Heart left ventricle (tissue), 16 donors: ENCODE data around the gene MAST3. TPM values are rescaled to one million over a fixed set of nuclear protein-coding genes. Genes with fewer than 3 reads are reported as not detected.

Source experiments
- ATAC-seq, 4 donors: fragments of 200-7000 bp; cut with Tn5 transposase; one replicate each; pipeline ENCODE4 v1.9.1; 2020 to 2022; ENCODE audit warnings: moderate library complexity in 4 of 4, mild to moderate bottlenecking in 3 of 4, moderate number of reproducible peaks in 1 of 4
- DNase-seq, 5 donors: peaks; one replicate each; pipeline ENCODE4 v3.0.0-alpha.2; 2020
- H3K27ac ChIP-seq, 12 donors: fragments of 200-600 bp; sonication (generic) in 4 of 12; one replicate each; pipeline versions ENCODE4 v1.5.0 to v1.8.0; 2016 to 2022; ENCODE audit warnings: mild to moderate bottlenecking in 2 of 12
- H3K27me3 ChIP-seq, 9 donors: fragments of 200-600 bp; sonication (generic) in 2 of 9; one replicate each; pipeline versions ENCODE4 v1.5.1 to v1.8.0; 2016 to 2022; ENCODE audit warnings: mild to moderate bottlenecking in 3 of 9
- H3K36me3 ChIP-seq, 9 donors: fragments of 200-600 bp; sonication (generic) in 2 of 9; one replicate each; pipeline versions ENCODE4 v1.5.0 to v1.8.0; 2018 to 2022; ENCODE audit warnings: mild to moderate bottlenecking in 2 of 9
- H3K4me1 ChIP-seq, 12 donors: fragments of 200-600 bp; sonication (generic) in 4 of 12; one replicate each; pipeline versions ENCODE4 v1.5.0 to v1.8.0; 2016 to 2022; ENCODE audit warnings: mild to moderate bottlenecking in 3 of 12
- H3K4me3 ChIP-seq, 12 donors: fragments of 200-600 bp; sonication (generic) in 4 of 12; one replicate each; pipeline versions ENCODE4 v1.5.0 to v1.8.0; 2017 to 2022; ENCODE audit warnings: mild to moderate bottlenecking in 9 of 12, moderate library complexity in 4 of 12
- H3K9me3 ChIP-seq, 12 donors: fragments of 200-600 bp; sonication (generic) in 4 of 12; one replicate each; pipeline versions ENCODE4 v1.5.0 to v1.8.0; 2016 to 2022; ENCODE audit warnings: mild to moderate bottlenecking in 1 of 12
- CTCF ChIP-seq, 12 donors: fragments of 200-600 bp; sonication (generic) in 4 of 12; IDR thresholded peaks; one replicate each; pipeline versions ENCODE4 v1.5.0 to v1.8.0; 2018 to 2022; ENCODE audit warnings: antibody characterized with exemption in 12 of 12, mild to moderate bottlenecking in 5 of 12
- POLR2A ChIP-seq, 2 donors: fragments of 450-650 bp; IDR thresholded peaks; one replicate each; pipeline ENCODE4 v1.6.1; 2017; ENCODE audit warnings: antibody characterized with exemption in 2 of 2, mild to moderate bottlenecking in 2 of 2, moderate library complexity in 2 of 2
- WGBS, 4 donors: extraction: QIAGEN DNeasy Blood & Tissue Kit in 2 of 4; methylation state at CpG; one replicate each; pipeline versions ENCODE4 v1.1.5 to v1.1.7; 2013 to 2018; 5-methylcytosine and 5-hydroxymethylcytosine counted together
- intact Hi-C, 10 donors: fragments of 100-400 bp; cut with DNase I; formaldehyde crosslinking; loops; one replicate each; pipeline versions ENCODE4 v1.11.1 to v1.14.2; 2022
- polyA plus RNA-seq, 2 donors: library from polyadenylated mRNA; stranded (reverse); fragments of 200-250 nt; gene quantifications; one replicate each; pipeline ENCODE4 v1.2.3, GENCODE V29; 2013
- total RNA-seq, 9 donors: library from RNA; depleted of rRNA in 2 of 9; stranded (reverse); fragments of >200 nt in 2 of 9; fragmentation: NEBNext Ultra II Directional in 3 of 9; extraction: Animal tissue kit (Norgen Biotek cat#: 25700) in 3 of 9; gene quantifications; one replicate each; pipeline versions ENCODE4 v1.1.0 to v1.2.4, GENCODE V29; 2016 to 2023
- donor health status: ischemic (EF 13 %, LVEDD 7.1; RV severe dilation, severe dysfunction).
- donor health status: healthy with polysubstance abuse.
- donor health status: DM: no; HTN: yes; CAD: no.
- donor health status: DM: no; HTN: no; CAD: no.
- donor health status: ischemic (EF 25% LVEDD 6.9; RV normal size, moderate dysfunction).
- donor health status: ischemic (EF 25% LVEDD 5.7; RV mildly dilated, moderate dysfunction).
- donor health status: healthy.
- donor health status: DM: yes; HTN: yes; CAD: no.
- donor health status: ischemic (EF 35%, LVEDD 5.7; RV mildly dilated, moderate dysfunction).
- donor health status: nonischemic (EF 11% LVEDD 7.7; RV severe dilation, severe dysfunction).
- donor health status: DM: yes; HTN: yes; CAD: no.
- donor health status: PGD.
- donor health status: ischemic (EF 29% LVEDD 5.4; RV normal size, mild dysfunction).
- donor health status: nonischemic (EF 23%, LVEDD 6.1; RV moderate dilation, normal function).

Gene MAST3
- total and polyA plus RNA-seq, 11 donors, result 1.5 to 9.8 (median 4.7) TPM

- Histone ChIP-seq H3K4me3 (no peak overlapping the region), H3K9me3 (no peaks in the 10 kb centered on the region), H3K27me3 (no peaks in the 10 kb centered on the region), H3K27ac (no peak overlapping the region), H3K4me1 (peaks cover 0 to 45% (median 40%) of the 10 kb centered on the region in 12 donors), H3K36me3 (no peaks in the 10 kb centered on the region)
- ATAC-seq, result no peak
- no peak for DNase-seq
- intact Hi-C loops, result loop anchor here in 2 of 10 donors (2.0 to 10.0 kb wide), 2 partner anchors 37 to 119 kb away; partner anchors contain the start of gene CCDC124 (in 1 of the 2)
- 65 to 75% (median 71%) methylated on average over 9 of the region's 9 CpGs for WGBS, 4 donors
- TF ChIP-seq POLR2A (IDR thresholded peaks at IDR 0.05) (no peak), CTCF (IDR thresholded peaks at IDR 0.05) (no peak)
These were observed 43.9 kb upstream of the MAST3 start for GRCh38 chr19:18053576-18054219.

GRCh38 chr19:18055967-18056366, 41.6 kb upstream of the MAST3 start:
- intact Hi-C loops, result loop anchor here in 6 of 10 donors (1.0 to 10.0 kb wide), 5 partner anchors 46 to 121 kb away; partner anchors contain the start of gene CCDC124 (in 1 of the 6)
- DNase-seq (no peak), ATAC-seq (no peak)
- 80 to 88% (median 83%) methylated on average over 5 of the region's 5 CpGs for WGBS, 4 donors
- H3K36me3 ChIP-seq, result no peaks in the 10 kb centered on the region
- H3K27ac ChIP-seq, result no peak overlapping the region
- no peaks in the 10 kb centered on the region for H3K9me3 ChIP-seq
- peaks cover 0 to 29% (median 21%) of the 10 kb centered on the region in 12 donors for H3K4me1 ChIP-seq
- H3K27me3 ChIP-seq, result no peaks in the 10 kb centered on the region
- TF ChIP-seq POLR2A (IDR thresholded peaks at IDR 0.05) (no peak), CTCF (IDR thresholded peaks at IDR 0.05) (no peak)
- no peak overlapping the region for H3K4me3 ChIP-seq

DNA sequence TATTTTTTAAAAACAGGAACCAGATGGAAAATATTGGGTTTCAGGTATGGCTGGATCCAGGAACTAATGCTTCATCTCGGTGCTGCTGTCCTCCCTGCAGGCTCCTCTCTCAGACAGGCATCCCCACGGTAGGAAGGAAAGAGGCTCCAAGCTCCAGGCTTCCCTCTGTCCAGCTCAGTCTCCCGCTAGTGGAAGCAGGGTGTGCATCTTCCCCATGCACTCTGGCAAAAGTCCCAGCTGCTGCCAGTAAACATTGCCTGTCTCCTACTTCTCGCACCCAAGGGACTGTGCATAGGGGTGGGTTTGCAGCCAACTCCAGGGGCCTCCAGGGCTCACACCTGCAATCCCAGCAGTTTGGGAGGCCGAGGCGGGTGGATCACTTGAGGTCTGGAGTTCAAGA, 40.0 kb upstream of the MAST3 start:
- no peak for TF ChIP-seq CTCF (IDR thresholded peaks at IDR 0.05)
- TF ChIP-seq POLR2A (IDR thresholded peaks at IDR 0.05), result no peak
- DNase-seq, result peak in 4 of 5 donors; percentile 41 to 58 (median 53)

More for the DNA sequence above, 40.0 kb upstream of the MAST3 start:
- Histone ChIP-seq H3K4me1 (peaks cover 0 to 16% (median 10%) of the 10 kb centered on the region in 12 donors), H3K27me3 (no peaks in the 10 kb centered on the region), H3K36me3 (no peaks in the 10 kb centered on the region), H3K27ac (peak overlapping the region; percentile 68 to 92 (median 82)), H3K9me3 (no peaks in the 10 kb centered on the region), H3K4me3 (peak overlapping the region in 1 of 12 donors; percentile 29)
- WGBS, 4 donors, result 62 to 74% (median 68%) methylated on average over 4 to 6 of the region's 6 CpGs
- peak; percentile 18 to 57 (median 26) for ATAC-seq
- intact Hi-C loops, result loop anchor here in 6 of 10 donors (5.0 to 10.0 kb wide), 4 partner anchors 110 to 123 kb away; partner anchors contain the start of gene CCDC124 (in 1 of the 6)
